Right cardiac atrium (tissue), 5 donors: ENCODE results near the gene RMI2. TPM values are rescaled to one million over a fixed set of nuclear protein-coding genes. Genes with fewer than 3 reads are reported as not detected.

Experiments used
- ATAC-seq, 2 donors: fragments of 200-7000 bp; cut with Tn5 transposase; one replicate each; pipeline versions ENCODE4 v1.8.0 to v1.9.1; 2020; ENCODE audit warnings: moderate library complexity in 2 of 2, mild to moderate bottlenecking in 1 of 2
- DNase-seq, 3 donors: peaks; one replicate each; pipeline ENCODE4 v3.0.0-alpha.2; 2020
- H3K27ac ChIP-seq: one replicate; pipeline ENCODE4 v1.5.1; 2013; ENCODE audit warnings: mild to moderate bottlenecking, low read length, control low read depth, moderate library complexity
- H3K27me3 ChIP-seq: one replicate; pipeline ENCODE4 v1.6.1; 2013; ENCODE audit not compliant: control insufficient read depth, insufficient read depth
- H3K4me1 ChIP-seq: one replicate; pipeline ENCODE4 v1.6.1; 2013; ENCODE audit warnings: low read length; ENCODE audit not compliant: control insufficient read depth, insufficient read depth
- H3K4me3 ChIP-seq: one replicate; pipeline ENCODE4 v1.5.1; 2013; ENCODE audit warnings: low read length, control low read depth
- H3K9me3 ChIP-seq: one replicate; pipeline ENCODE4 v1.6.1; 2013; ENCODE audit warnings: low read length; ENCODE audit not compliant: control insufficient read depth
- WGBS: extraction: QIAGEN DNeasy Blood & Tissue Kit; methylation state at CpG from one replicate; pipeline ENCODE4 v1.1.7; 2013; 5-methylcytosine and 5-hydroxymethylcytosine counted together
- intact Hi-C, 4 donors: fragments of 100-400 bp; cut with DNase I; formaldehyde crosslinking; loops; one replicate each; pipeline versions ENCODE4 v1.11.0 to v1.14.0; 2022 to 2023
- polyA plus RNA-seq: library from polyadenylated mRNA; stranded (reverse); fragments of 200-250 nt; gene quantifications from one replicate; pipeline ENCODE4 v1.2.3, GENCODE V29; 2013
- total RNA-seq, 4 donors: library from RNA; stranded (reverse); fragmentation: NEBNext Ultra II Directional; extraction: Animal tissue kit (Norgen Biotek cat#: 25700); gene quantifications; one replicate each; pipeline ENCODE4 v1.2.1, GENCODE V29; 2021
- donor health status: healthy with polysubstance abuse.
- donor health status: DM: no; HTN: yes; CAD: no.
- donor health status: DM: no; HTN: no; CAD: no.
- donor health status: DM: no; HTN: yes; CAD: no; lungs with severe emphysema.
- donor health status: DM: yes; HTN: yes; CAD: no.

The RMI2 gene
- total and polyA plus RNA-seq, 5 donors = 0.20 to 0.97 (median 0.53) TPM; not detected in 1

- no peaks in the 10 kb centered on the region for H3K4me1 ChIP-seq
- no peaks in the 10 kb centered on the region for H3K27me3 ChIP-seq
- no peak for ATAC-seq
- DNase-seq = no peak
- intact Hi-C loops = no loop called here
- H3K9me3 ChIP-seq = no peaks in the 10 kb centered on the region
- H3K27ac ChIP-seq = no peak overlapping the region
- no peak overlapping the region for H3K4me3 ChIP-seq
- 80% methylated on average over 7 of the region's 7 CpGs for WGBS
Observed at GRCh38 chr16:11389083-11389482, 43.8 kb downstream of the RMI2 start.

GRCh38 chr16:11389631-11390565, 44.6 kb downstream of the RMI2 start:
- no peak for ATAC-seq
- Histone ChIP-seq H3K9me3 (no peaks in the 10 kb centered on the region), H3K4me3 (no peak overlapping the region), H3K27ac (no peak overlapping the region), H3K27me3 (no peaks in the 10 kb centered on the region), H3K4me1 (no peaks in the 10 kb centered on the region)
- 84% methylated on average over 27 of the region's 27 CpGs for WGBS
- intact Hi-C loops = loop anchor here in 1 of 4 donors (10.0 kb wide), 2 partner anchors 415 to 675 kb away; no protein-coding TSS in a partner anchor
- no peak for DNase-seq

GRCh38 chr16:11390573-11391495, 45.6 kb downstream of the RMI2 start:
- WGBS = 73% methylated on average over 15 of the region's 15 CpGs
- DNase-seq (peak in 1 of 3 donors; percentile 30), ATAC-seq (no peak)
- Histone ChIP-seq H3K9me3 (no peaks in the 10 kb centered on the region), H3K4me1 (no peaks in the 10 kb centered on the region), H3K27ac (no peak overlapping the region), H3K27me3 (no peaks in the 10 kb centered on the region), H3K4me3 (no peak overlapping the region)
- intact Hi-C loops = loop anchor here in 1 of 4 donors (10.0 kb wide), 2 partner anchors 414 to 674 kb away; no protein-coding TSS in a partner anchor

DNA sequence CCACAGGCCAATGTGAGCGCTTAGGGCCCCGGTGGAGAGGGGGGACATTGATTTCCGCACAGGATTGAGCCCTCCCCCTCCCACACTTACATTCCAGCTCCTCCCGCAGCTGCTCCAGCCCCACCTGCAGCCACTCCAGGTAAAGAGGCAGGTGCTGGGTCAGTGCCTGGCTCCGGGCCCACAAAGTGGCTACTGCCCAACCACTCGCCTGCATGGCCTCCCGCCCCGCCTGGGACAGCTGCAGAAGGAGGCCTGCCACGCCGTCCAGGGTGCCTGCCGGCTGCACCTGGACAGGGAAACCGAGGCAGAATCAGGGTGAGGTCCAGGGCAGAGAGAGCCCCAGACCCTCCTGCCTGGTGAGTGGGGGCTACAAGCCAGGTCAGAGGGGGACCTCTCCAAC, 46.3 kb downstream of the RMI2 start:
- H3K27ac ChIP-seq = no peak overlapping the region
- DNase-seq (no peak), ATAC-seq (no peak)
- no peaks in the 10 kb centered on the region for H3K9me3 ChIP-seq
- H3K4me3 ChIP-seq = no peak overlapping the region
- H3K4me1 ChIP-seq = no peaks in the 10 kb centered on the region
- no peaks in the 10 kb centered on the region for H3K27me3 ChIP-seq
- WGBS = 78% methylated on average over 12 of the region's 12 CpGs
- intact Hi-C loops = loop anchor here in 1 of 4 donors (10.0 kb wide), 2 partner anchors 413 to 673 kb away; no protein-coding TSS in a partner anchor

- Histone ChIP-seq H3K27ac (no peak overlapping the region), H3K27me3 (no peaks in the 10 kb centered on the region), H3K4me1 (no peaks in the 10 kb centered on the region), H3K4me3 (no peak overlapping the region), H3K9me3 (no peaks in the 10 kb centered on the region)
- ATAC-seq (no peak), DNase-seq (no peak)
- WGBS = 85% methylated on average over 19 of the region's 19 CpGs
- intact Hi-C loops = loop anchor here in 1 of 4 donors (10.0 kb wide), 2 partner anchors 413 to 673 kb away; no protein-coding TSS in a partner anchor
Observed at GRCh38 chr16:11392041-11392581, 46.9 kb downstream of the RMI2 start.

DNA sequence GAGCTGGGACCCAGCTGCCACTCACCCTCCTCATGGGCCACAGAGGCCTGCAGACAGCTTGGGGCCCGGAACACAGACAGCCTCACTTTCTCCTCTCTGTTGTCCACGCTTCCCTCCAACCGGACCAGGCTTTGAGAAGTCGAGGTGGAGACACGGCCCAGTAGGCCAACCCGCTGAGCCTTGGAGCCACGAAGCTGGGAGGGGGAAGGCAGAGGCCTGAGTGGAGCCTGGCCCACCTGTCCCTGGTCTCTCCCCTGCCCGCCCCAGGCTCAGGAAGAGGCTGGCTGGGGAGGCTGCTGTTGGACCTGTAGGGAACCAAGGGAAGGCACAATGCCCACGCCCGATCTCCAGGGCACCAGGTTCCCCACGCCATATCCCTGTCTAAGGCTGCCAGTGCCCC, 48.1 kb downstream of the RMI2 start:
- intact Hi-C loops = loop anchor here in 1 of 4 donors (10.0 kb wide), 2 partner anchors 411 to 671 kb away; no protein-coding TSS in a partner anchor
- no peak for ATAC-seq
- Histone ChIP-seq H3K9me3 (no peaks in the 10 kb centered on the region), H3K27ac (no peak overlapping the region), H3K27me3 (no peaks in the 10 kb centered on the region), H3K4me1 (no peaks in the 10 kb centered on the region), H3K4me3 (no peak overlapping the region)
- WGBS = 93% methylated on average over 11 of the region's 11 CpGs
- no peak for DNase-seq

DNA sequence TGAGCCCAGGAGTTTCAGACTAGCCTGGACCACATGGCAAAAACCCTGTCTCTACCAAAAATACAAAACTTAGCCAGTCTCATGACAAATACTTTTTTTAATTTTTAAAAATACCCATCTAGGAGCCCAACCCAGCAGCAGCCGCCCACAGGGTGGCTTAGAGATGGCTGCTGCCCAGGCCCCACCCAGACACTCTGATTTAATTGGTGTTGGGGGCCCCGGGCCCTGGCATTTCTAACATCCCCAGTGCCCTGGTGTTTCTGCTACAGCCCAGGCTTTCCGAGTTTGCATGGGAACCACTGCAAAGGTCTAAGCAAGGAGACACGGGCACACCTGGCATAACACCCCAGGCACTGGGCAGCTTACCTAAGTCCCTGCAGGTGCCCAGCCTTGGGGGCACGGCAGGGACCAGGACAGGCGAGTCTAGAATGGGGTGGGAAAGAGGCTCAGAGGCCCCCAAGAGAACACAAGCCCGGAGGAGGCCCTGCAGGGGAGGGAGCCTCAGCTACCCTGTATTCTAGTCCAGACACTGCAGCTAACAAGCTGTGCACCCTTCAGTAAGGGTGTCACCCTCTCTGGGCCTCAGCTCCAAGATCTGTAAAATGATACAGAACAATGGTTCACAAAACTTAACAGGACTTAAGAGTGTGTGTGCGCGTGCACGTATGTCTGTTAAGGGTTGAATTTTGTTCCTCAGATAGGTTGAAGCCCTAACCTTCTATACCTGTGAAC, 48.8 kb downstream of the RMI2 start:
- no peak for ATAC-seq
- WGBS = 91% methylated on average over 10 of the region's 10 CpGs
- Histone ChIP-seq H3K27me3 (no peaks in the 10 kb centered on the region), H3K4me1 (no peaks in the 10 kb centered on the region), H3K27ac (no peak overlapping the region), H3K9me3 (no peaks in the 10 kb centered on the region), H3K4me3 (no peak overlapping the region)
- intact Hi-C loops = loop anchor here in 1 of 4 donors (10.0 kb wide), 2 partner anchors 411 to 671 kb away; no protein-coding TSS in a partner anchor
- no peak for DNase-seq

- H3K27ac ChIP-seq = no peak overlapping the region
- intact Hi-C loops = loop anchor here in 1 of 4 donors (10.0 kb wide), 2 partner anchors 410 to 670 kb away; no protein-coding TSS in a partner anchor
- 78% methylated on average over 3 of the region's 3 CpGs for WGBS
Observed at GRCh38 chr16:11394593-11394960, 49.3 kb downstream of the RMI2 start.

DNA sequence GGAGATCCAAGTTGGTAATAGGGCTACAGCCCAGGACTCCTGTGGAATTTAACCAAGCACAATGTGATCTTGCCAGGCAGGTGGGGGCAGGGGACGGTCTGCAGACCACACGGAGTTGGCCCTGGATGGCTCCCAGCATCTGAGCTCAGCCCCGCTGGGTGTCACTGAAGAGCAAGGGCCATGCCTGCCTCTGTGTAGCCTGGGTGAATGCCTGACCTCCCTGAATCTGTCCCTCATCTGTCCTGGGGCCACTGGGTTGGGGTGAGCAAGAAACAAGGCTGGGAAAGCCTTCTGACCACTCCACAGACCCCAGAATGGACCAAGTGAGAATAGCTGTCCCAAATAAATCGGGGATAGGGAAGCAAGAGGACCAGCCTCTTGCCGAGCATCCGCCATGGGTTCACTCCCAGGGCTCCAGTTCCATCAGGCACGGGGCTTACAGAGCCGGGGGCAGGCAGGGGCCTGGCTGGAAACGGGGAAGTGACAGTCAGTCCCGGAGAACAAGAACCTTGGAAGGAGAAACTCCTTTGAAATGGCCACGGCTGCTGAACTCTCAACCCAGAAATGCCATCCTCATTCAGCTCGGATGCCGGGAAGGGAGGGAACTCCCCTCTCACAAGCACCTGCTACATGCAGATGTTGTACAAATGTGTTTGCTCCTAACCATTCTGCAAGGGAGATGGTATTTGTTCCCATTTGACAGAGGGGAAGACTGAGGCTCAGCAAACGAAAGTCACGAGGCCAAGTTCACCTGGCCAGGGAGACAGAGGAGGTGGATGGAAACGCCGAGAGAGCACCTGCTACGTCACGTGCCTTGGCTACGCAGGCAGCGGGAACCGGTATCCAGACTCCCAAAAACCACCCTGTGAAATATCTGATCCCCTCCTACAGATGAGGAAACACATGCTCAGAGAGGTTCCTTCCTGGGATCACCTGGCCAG, 50.0 kb downstream of the RMI2 start:
- Histone ChIP-seq H3K4me1 (no peaks in the 10 kb centered on the region), H3K27me3 (no peaks in the 10 kb centered on the region), H3K4me3 (no peak overlapping the region), H3K9me3 (no peaks in the 10 kb centered on the region), H3K27ac (no peak overlapping the region)
- intact Hi-C loops = loop anchor here (5.0 to 10.0 kb wide), 5 partner anchors 247 to 670 kb away; no protein-coding TSS in a partner anchor
- ATAC-seq = no peak
- 69% methylated on average over 22 of the region's 22 CpGs for WGBS
- DNase-seq = no peak

More at GRCh38 chr16:11394593-11394960, 49.3 kb downstream of the RMI2 start:
- H3K4me3 ChIP-seq = no peak overlapping the region
- no peaks in the 10 kb centered on the region for H3K9me3 ChIP-seq
- DNase-seq (no peak), ATAC-seq (no peak)
- H3K4me1 ChIP-seq = no peaks in the 10 kb centered on the region
- H3K27me3 ChIP-seq = no peaks in the 10 kb centered on the region
